Measurements from ENCODE around the gene METTL22. TPM values are rescaled to one million over a fixed set of nuclear protein-coding genes. Genes with fewer than 3 reads are reported as not detected.

METTL22 gene
- total RNA-seq, 1 donor from 2014 or later, result 49.6 TPM

DNA sequence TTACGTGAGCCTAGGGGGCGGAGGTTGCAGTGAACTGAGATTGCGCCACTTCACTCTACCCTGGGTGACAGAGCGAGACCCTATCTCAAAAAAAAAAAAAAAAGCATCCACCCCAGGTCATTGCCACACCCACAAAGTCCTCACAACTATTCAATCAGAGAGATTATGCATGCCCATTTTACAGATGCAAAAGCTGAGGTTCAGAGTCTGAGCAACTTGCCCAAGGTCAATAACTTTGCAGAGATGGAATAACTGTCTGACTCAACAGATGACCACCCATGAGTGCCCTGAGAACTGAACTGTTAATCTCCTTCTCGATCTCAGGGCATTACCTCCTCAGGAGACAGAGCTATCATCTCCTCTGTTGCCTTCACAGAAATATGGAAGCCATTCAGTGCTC is 25.7 kb upstream of the METTL22 start:
- ATAC-seq (ENCODE audit: low read depth) (no peak), DNase-seq (no peak)
- Mint-ChIP-seq H3K9me3 (peaks cover 6% of the 10 kb centered on the region), H3K27me3 (peaks cover 18% of the 10 kb centered on the region), H3K4me1 (no peaks in the 10 kb centered on the region), H3K36me3 (ENCODE audit: low read depth) (no peaks in the 10 kb centered on the region), H3K27ac (no peak overlapping the region), H3K4me3 (no peak overlapping the region)
- CTCF ChIA-PET, result no interaction called here
- POLR2A ChIA-PET, result no interaction called here
- TF ChIP-seq, protein P1, sequence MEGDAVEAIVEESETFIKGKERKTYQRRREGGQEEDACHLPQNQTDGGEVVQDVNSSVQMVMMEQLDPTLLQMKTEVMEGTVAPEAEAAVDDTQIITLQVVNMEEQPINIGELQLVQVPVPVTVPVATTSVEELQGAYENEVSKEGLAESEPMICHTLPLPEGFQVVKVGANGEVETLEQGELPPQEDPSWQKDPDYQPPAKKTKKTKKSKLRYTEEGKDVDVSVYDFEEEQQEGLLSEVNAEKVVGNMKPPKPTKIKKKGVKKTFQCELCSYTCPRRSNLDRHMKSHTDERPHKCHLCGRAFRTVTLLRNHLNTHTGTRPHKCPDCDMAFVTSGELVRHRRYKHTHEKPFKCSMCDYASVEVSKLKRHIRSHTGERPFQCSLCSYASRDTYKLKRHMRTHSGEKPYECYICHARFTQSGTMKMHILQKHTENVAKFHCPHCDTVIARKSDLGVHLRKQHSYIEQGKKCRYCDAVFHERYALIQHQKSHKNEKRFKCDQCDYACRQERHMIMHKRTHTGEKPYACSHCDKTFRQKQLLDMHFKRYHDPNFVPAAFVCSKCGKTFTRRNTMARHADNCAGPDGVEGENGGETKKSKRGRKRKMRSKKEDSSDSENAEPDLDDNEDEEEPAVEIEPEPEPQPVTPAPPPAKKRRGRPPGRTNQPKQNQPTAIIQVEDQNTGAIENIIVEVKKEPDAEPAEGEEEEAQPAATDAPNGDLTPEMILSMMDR (IDR thresholded peaks at IDR 0.05), result no peak
- intact Hi-C loops (cut with micrococcal nuclease), result no loop called here

DNA sequence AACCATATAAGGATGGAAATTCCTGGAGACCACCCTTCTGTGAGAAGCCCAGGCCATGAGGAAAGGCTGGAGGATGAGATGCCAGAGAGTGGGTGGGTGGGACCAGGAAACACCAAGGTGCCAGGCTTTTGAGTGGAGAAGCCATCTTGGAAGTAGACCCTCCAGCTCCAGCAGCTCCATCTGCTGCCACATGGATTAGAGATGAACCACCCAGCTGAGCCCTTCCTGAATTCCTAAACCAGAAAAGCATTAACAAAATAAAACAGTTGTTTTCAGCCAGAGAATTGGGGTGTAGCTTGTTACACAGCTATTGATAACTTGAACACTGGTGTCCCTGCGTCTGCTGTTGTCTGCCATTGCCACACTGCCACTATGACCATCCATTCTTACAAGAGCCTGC is 24.9 kb upstream of the METTL22 start:
- no peak for DNase-seq
- intact Hi-C loops (cut with micrococcal nuclease), result no loop called here
- ATAC-seq (ENCODE audit: low read depth), result no peak
- H3K36me3 Mint-ChIP-seq (ENCODE audit: low read depth), result no peaks in the 10 kb centered on the region
- peaks cover 6% of the 10 kb centered on the region for H3K9me3 Mint-ChIP-seq
- H3K27me3 Mint-ChIP-seq, result peaks cover 23% of the 10 kb centered on the region
- no peak overlapping the region for H3K4me3 Mint-ChIP-seq
- no peaks in the 10 kb centered on the region for H3K4me1 Mint-ChIP-seq
- ChIA-PET CTCF (no interaction called here), POLR2A (no interaction called here)
- no peak overlapping the region for H3K27ac Mint-ChIP-seq
- TF ChIP-seq, protein P1 (IDR thresholded peaks at IDR 0.05), result no peak

DNA sequence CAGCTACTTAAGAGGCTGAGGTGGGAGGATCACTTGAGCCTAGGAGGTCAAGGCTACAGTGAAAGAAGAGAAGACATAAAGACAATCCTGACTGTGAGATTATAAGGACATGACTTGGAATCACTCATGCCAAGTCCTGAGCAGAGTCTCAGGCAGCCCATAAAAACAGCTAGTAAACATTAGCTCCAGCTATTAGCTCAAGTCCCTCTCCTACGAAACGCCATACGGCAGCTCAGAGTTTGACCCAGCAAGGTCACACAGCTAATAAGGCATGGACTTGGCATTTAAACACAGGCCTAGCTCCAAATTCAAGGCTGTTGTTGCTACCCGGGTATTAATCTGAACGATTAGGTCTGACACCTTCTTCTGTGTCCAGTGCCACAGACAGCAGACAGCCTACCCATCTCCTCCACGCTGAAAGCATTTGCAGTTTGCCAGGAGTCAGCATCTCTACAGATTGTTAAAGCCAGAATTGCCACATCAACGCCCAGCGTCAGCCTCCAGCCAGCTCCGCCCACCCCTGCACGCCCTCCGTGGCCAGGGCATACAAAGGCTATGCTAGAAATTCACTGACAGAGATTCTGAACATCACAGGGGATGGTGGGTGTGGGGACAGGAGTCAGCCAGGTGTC is 21.2 kb upstream of the METTL22 start:
- CTCF ChIA-PET, result no interaction called here
- Mint-ChIP-seq H3K27me3 (peaks cover 23% of the 10 kb centered on the region), H3K4me3 (no peak overlapping the region), H3K9me3 (peaks cover 6% of the 10 kb centered on the region), H3K27ac (no peak overlapping the region), H3K4me1 (no peaks in the 10 kb centered on the region), H3K36me3 (ENCODE audit: low read depth) (no peaks in the 10 kb centered on the region)
- ATAC-seq (ENCODE audit: low read depth), result no peak
- DNase-seq, result no peak
- intact Hi-C loops (cut with micrococcal nuclease), result no loop called here
- POLR2A ChIA-PET, result no interaction called here
- TF ChIP-seq, protein P1 (IDR thresholded peaks at IDR 0.05), result no peak

DNA sequence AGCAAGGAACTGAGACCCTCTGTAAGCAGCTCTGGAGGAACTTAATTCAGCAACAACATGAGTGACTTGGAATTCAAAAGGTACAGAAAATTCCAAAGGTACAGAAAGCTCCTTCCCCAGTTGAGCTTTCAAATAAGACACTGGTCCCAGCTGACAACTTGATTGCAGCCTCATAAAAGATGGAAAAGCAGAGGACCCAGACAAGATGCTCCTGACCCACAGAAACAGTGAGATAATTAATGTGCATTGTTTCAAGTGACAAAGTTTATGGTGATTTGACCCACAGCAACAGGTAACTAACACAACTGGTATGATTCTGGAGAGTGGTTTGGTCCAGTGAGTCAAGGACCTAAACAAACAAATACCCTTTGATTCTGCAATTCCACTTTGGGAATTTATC is 15.9 kb upstream of the METTL22 start:
- ATAC-seq (ENCODE audit: low read depth) (no peak), DNase-seq (no peak)
- intact Hi-C loops (cut with micrococcal nuclease), result no loop called here
- H3K27ac Mint-ChIP-seq, result no peak overlapping the region
- H3K9me3 Mint-ChIP-seq, result no peaks in the 10 kb centered on the region
- H3K36me3 Mint-ChIP-seq (ENCODE audit: low read depth), result no peaks in the 10 kb centered on the region
- TF ChIP-seq, protein P1 (IDR thresholded peaks at IDR 0.05), result no peak
- ChIA-PET POLR2A (no interaction called here), CTCF (no interaction called here)
- H3K4me3 Mint-ChIP-seq, result no peak overlapping the region
- peaks cover 34% of the 10 kb centered on the region for H3K27me3 Mint-ChIP-seq
- no peaks in the 10 kb centered on the region for H3K4me1 Mint-ChIP-seq

DNA sequence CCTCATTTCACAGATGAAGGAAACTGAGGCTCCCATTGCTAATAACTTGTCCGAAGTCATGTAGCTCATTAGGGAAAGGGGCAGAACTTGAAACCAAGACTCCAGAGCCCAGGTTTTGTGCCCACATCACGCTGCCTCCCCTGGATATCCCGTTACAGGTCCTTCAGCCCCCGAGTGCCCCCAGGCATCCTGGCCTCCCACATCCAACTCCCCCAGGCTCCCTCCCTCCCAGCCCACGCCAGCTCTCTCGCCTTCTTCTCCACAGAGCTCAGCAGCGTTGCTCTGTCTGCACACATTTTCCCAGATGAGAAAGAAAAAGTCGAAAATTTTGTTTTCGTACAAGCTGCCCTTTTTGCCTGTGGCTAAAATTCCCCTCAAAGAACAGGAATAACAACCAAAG is 14.3 kb upstream of the METTL22 start:
- Mint-ChIP-seq H3K27ac (no peak overlapping the region), H3K4me1 (no peaks in the 10 kb centered on the region), H3K4me3 (no peak overlapping the region), H3K9me3 (no peaks in the 10 kb centered on the region), H3K36me3 (ENCODE audit: low read depth) (no peaks in the 10 kb centered on the region), H3K27me3 (peaks cover 40% of the 10 kb centered on the region)
- intact Hi-C loops (cut with micrococcal nuclease), result no loop called here
- TF ChIP-seq, protein P1 (IDR thresholded peaks at IDR 0.05), result no peak
- DNase-seq (no peak), ATAC-seq (ENCODE audit: low read depth) (no peak)
- CTCF ChIA-PET, result no interaction called here
- POLR2A ChIA-PET, result interaction anchor here (0.7 kb wide), 1 partner anchor 12 kb away, joined by 6 read pairs; no protein-coding TSS in a partner anchor
